AG20443 (cell line): Measurements from ENCODE around the gene CDCA4.
"Not testable (repeated sequence)": the region's sequence is repeated elsewhere in the genome, so short reads cannot be mapped to it uniquely, and the experiment has no call there.

Experiments used
- DNase-seq: peaks from one replicate; pipeline ENCODE4 v3.0.0; 2012; ENCODE audit warnings: low spot score, mixed read lengths

CDCA4 gene

GRCh38 chr14:105033412-105033900 lies 12.6 kb upstream of the CDCA4 start:
- not testable (repeated sequence) for DNase-seq

GRCh38 chr14:105032451-105032901 lies 11.6 kb upstream of the CDCA4 start:
- not testable (repeated sequence) for DNase-seq

GRCh38 chr14:105030836-105031396 lies 10.0 kb upstream of the CDCA4 start:
- DNase-seq = no peak

GRCh38 chr14:105030194-105030593 lies 9.3 kb upstream of the CDCA4 start:
- no peak for DNase-seq

GRCh38 chr14:105029402-105029801 lies 8.5 kb upstream of the CDCA4 start:
- no peak for DNase-seq

- no peak for DNase-seq
Observed at GRCh38 chr14:105028251-105028927, 7.5 kb upstream of the CDCA4 start.

GRCh38 chr14:105027718-105028117 lies 6.8 kb upstream of the CDCA4 start:
- not testable (repeated sequence) for DNase-seq

- DNase-seq = no peak
Observed at GRCh38 chr14:105026802-105027563, 6.1 kb upstream of the CDCA4 start.

GRCh38 chr14:105026033-105026785 lies 5.3 kb upstream of the CDCA4 start:
- DNase-seq = no peak

GRCh38 chr14:105025429-105025828 lies 4.5 kb upstream of the CDCA4 start:
- no peak for DNase-seq

GRCh38 chr14:105023791-105024480 lies 3.1 kb upstream of the CDCA4 start:
- no peak for DNase-seq

GRCh38 chr14:105023144-105023543 lies 2.3 kb upstream of the CDCA4 start:
- DNase-seq = no peak

GRCh38 chr14:105022276-105022670 lies 1.4 kb upstream of the CDCA4 start:
- DNase-seq = no peak

GRCh38 chr14:105021656-105022275 lies 883 bp upstream of the CDCA4 start:
- DNase-seq = no peak

GRCh38 chr14:105019861-105020814 lies 745 bp downstream of the CDCA4 start:
- DNase-seq = peak; percentile 47

GRCh38 chr14:105018414-105018813 lies 2.5 kb downstream of the CDCA4 start:
- no peak for DNase-seq

GRCh38 chr14:105015905-105016304 lies 5.0 kb downstream of the CDCA4 start:
- DNase-seq = no peak

GRCh38 chr14:105015242-105015641 lies 5.6 kb downstream of the CDCA4 start:
- DNase-seq = no peak

GRCh38 chr14:105014631-105015030 lies 6.3 kb downstream of the CDCA4 start:
- DNase-seq = no peak

- DNase-seq = no peak
Observed at GRCh38 chr14:105014032-105014431, 6.9 kb downstream of the CDCA4 start.
